Activated CD8-positive, alpha-beta T cell treated with anti-CD3 and anti-CD28 coated beads for 36 hours (primary cell): ENCODE data around the gene SULT1B1. TPM values are rescaled to one million over a fixed set of nuclear protein-coding genes. Genes with fewer than 3 reads are reported as not detected.

Experiments used
- ATAC-seq: fragments of 200-7000 bp; cut with Tn5 transposase; one replicate; pipeline ENCODE4 v1.10.0; 2021; ENCODE audit warnings: mild to moderate bottlenecking, moderate library complexity
- CTCF ChIA-PET: fragments of 350-600 bp; sonication (Branson Sonifier 250); formaldehyde crosslinking; loops from one replicate; lab custom pipeline; 2021; ENCODE audit warnings: antibody characterized with exemption; lab: Charles Lee
- POLR2A ChIA-PET: fragments of 350-600 bp; sonication (Branson Sonifier 250); formaldehyde crosslinking; loops from one replicate; lab custom pipeline; 2021; ENCODE audit warnings: antibody characterized with exemption; lab: Charles Lee
- DNase-seq: peaks from one replicate; pipeline ENCODE4 v3.0.0-alpha.2; 2020
- H3K27ac Mint-ChIP-seq: one replicate; pipeline ENCODE4 v1.8.0; 2021; ENCODE audit warnings: mild to moderate bottlenecking, mixed read lengths
- H3K27me3 Mint-ChIP-seq: one replicate; pipeline ENCODE4 v1.8.0; 2021; ENCODE audit warnings: mixed read lengths
- H3K36me3 Mint-ChIP-seq: one replicate; pipeline ENCODE4 v1.8.0; 2021; ENCODE audit warnings: low read depth, mixed read lengths
- H3K4me1 Mint-ChIP-seq: one replicate; pipeline ENCODE4 v1.8.0; 2021; ENCODE audit warnings: low read depth, mixed read lengths
- H3K4me3 Mint-ChIP-seq: one replicate; pipeline ENCODE4 v1.8.0; 2021; ENCODE audit warnings: mild to moderate bottlenecking, moderate library complexity, mixed read lengths
- H3K9me3 Mint-ChIP-seq: one replicate; pipeline ENCODE4 v1.8.0; 2021; ENCODE audit warnings: mixed read lengths
- intact Hi-C: fragments of 100-400 bp; cut with micrococcal nuclease; formaldehyde crosslinking; loops from one replicate; pipeline ENCODE4 v1.10.0; 2022
- total RNA-seq, 2 experiments: library from RNA; stranded (reverse); gene quantifications; one replicate each; pipeline ENCODE4 v1.2.3, GENCODE V29; 2021
- TF ChIP-seq, protein P1 (sequence below): fragments of 200-600 bp; IDR thresholded peaks from one replicate; pipeline ENCODE4 v1.8.0; 2022; ENCODE audit warnings: antibody characterized with exemption, mild to moderate bottlenecking

The SULT1B1 gene
- total RNA-seq: 1 to 10 TPM; 1.1 to 2.2 TPM

DNA sequence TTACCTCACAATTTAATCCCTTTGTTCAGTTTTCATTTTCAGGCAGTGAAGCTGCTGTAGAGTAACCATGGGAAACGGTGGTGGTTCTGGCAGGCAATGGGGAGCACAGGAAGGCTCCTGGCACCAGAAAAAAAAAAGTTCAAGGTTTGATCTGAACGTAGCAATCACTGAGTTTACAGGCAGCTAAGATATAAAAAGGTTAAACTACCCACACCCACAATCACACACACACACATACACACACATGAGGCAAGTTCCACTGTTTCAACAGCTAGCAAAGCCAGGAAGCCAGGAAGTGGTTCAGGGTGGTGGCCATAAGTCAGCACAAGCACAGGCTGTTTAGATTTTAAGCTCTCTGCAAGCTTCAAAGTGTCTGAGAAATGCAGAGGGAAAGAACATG, at the start of gene SULT1B1:
Gene SULT1B1 (minus strand): TSS at position 166 of the 400 bp plus-strand sequence. CDS start 5,403 bp downstream, outside the sequence.
- POLR2A ChIA-PET: interaction anchor here (1.4 kb wide), 1 partner anchor 12 kb away, joined by 3 read pairs; no protein-coding TSS in a partner anchor
- intact Hi-C loops: no loop called here
- ATAC-seq (peak; percentile 87), DNase-seq (peak; percentile 69)
- CTCF ChIA-PET: interaction anchor here (0.8 kb wide), 1 partner anchor 63 kb away, joined by 3 read pairs; no protein-coding TSS in a partner anchor
- H3K36me3 Mint-ChIP-seq: peaks cover 3% of the 10 kb centered on the region
- no peaks in the 10 kb centered on the region for H3K27me3 Mint-ChIP-seq
- no peaks in the 10 kb centered on the region for H3K9me3 Mint-ChIP-seq
- TF ChIP-seq, protein P1, sequence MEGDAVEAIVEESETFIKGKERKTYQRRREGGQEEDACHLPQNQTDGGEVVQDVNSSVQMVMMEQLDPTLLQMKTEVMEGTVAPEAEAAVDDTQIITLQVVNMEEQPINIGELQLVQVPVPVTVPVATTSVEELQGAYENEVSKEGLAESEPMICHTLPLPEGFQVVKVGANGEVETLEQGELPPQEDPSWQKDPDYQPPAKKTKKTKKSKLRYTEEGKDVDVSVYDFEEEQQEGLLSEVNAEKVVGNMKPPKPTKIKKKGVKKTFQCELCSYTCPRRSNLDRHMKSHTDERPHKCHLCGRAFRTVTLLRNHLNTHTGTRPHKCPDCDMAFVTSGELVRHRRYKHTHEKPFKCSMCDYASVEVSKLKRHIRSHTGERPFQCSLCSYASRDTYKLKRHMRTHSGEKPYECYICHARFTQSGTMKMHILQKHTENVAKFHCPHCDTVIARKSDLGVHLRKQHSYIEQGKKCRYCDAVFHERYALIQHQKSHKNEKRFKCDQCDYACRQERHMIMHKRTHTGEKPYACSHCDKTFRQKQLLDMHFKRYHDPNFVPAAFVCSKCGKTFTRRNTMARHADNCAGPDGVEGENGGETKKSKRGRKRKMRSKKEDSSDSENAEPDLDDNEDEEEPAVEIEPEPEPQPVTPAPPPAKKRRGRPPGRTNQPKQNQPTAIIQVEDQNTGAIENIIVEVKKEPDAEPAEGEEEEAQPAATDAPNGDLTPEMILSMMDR: no peak
- peak within 1 kb of the TSS; percentile 76 for H3K4me3 Mint-ChIP-seq
- peaks cover 53% of the 10 kb centered on the region for H3K4me1 Mint-ChIP-seq
- peak within 1 kb of the TSS; percentile 100 for H3K27ac Mint-ChIP-seq

DNA sequence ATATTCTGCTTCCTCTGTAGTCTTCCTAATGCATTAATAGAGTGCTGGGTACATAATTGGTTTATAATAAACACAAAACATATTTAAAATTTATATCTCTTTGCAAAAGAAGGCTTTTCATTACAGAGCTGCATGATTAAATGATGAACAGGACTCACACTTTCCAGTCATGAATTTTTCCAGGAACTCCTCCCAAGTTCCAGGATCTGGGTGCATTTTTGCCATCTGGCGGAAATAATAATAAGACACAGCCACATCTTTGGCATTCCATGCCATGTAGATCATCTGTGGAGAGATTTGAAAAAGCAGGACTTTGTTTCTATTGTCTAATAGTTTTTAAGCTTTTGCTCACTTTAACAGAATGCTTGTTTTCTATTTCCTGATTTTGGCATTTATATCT, 40.2 kb upstream of the SULT1B1 start:
- DNase-seq (no peak), ATAC-seq (no peak)
- no peak overlapping the region for H3K27ac Mint-ChIP-seq
- no peaks in the 10 kb centered on the region for H3K4me1 Mint-ChIP-seq
- H3K36me3 Mint-ChIP-seq: no peaks in the 10 kb centered on the region
- no peaks in the 10 kb centered on the region for H3K9me3 Mint-ChIP-seq
- POLR2A ChIA-PET: no interaction called here
- CTCF ChIA-PET: no interaction called here
- intact Hi-C loops: no loop called here
- no peak overlapping the region for H3K4me3 Mint-ChIP-seq
- no peaks in the 10 kb centered on the region for H3K27me3 Mint-ChIP-seq
- TF ChIP-seq, protein P1: no peak

DNA sequence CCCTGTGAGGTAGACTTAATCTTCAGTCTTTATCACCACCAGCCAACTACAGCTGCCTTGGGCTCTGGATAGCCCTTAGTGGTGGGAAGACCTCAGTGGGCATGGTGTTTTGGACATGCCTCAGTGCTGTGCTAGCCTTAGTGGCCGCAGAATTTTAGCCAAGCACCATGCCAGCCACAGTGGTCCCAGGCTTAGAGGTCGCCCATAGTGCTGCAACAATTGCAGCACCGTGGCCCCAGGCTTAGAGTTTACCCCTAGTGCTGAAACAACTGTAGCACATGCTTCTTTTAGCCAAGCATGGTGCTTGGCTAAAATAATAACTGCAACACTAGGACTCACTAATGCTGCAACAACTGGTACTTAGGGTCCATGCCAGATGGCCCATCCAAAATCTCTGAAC, 38.9 kb upstream of the SULT1B1 start:
- no peak for DNase-seq
- intact Hi-C loops: no loop called here
- no peak overlapping the region for H3K4me3 Mint-ChIP-seq
- ChIA-PET POLR2A (no interaction called here), CTCF (no interaction called here)
- no peaks in the 10 kb centered on the region for H3K27me3 Mint-ChIP-seq
- no peaks in the 10 kb centered on the region for H3K4me1 Mint-ChIP-seq
- ATAC-seq: no peak
- no peak overlapping the region for H3K27ac Mint-ChIP-seq
- H3K36me3 Mint-ChIP-seq: no peaks in the 10 kb centered on the region
- H3K9me3 Mint-ChIP-seq: no peaks in the 10 kb centered on the region
- TF ChIP-seq, protein P1: no peak

DNA sequence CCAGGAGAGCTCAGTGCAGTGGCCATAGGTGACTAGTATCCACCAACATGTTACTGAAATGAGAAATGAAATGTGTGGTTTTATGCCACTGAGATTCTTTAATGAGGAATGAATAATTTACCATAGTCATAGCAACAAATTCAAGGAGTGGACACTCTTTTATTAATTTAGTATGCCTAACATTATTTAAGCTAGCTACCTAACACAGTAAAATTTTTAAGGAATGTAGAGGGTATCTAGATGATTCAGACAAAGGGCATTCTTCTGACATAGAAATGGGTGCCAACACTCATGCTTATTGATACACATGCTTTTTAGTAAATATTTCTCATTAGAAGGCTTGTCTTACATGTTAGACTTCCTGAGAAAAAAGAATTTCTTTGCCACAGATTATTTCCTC, 33.3 kb upstream of the SULT1B1 start:
- Mint-ChIP-seq H3K27me3 (no peaks in the 10 kb centered on the region), H3K4me1 (no peaks in the 10 kb centered on the region), H3K27ac (no peak overlapping the region), H3K4me3 (no peak overlapping the region), H3K36me3 (no peaks in the 10 kb centered on the region), H3K9me3 (no peaks in the 10 kb centered on the region)
- no peak for DNase-seq
- intact Hi-C loops: no loop called here
- no peak for ATAC-seq
- TF ChIP-seq, protein P1: no peak
- POLR2A ChIA-PET: no interaction called here
- CTCF ChIA-PET: no interaction called here

DNA sequence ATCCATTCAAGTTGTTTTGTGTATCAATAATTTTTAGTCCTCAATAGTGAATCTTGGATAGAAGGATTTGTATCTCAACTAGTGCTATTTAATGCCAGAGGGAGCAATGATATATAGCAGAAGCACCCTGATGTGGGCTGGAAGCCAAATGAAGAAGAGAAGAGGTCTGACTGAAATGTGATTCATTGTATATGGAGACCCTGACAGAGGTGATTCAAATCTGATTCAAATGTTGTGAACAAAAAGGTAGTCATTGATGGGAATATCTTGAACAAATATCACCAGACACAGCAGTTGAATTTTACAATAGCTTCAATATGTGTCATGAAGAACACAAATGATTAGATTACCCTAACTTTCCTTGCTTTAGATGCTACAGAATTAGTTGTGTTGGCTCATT, 27.5 kb upstream of the SULT1B1 start:
- H3K27ac Mint-ChIP-seq: no peak overlapping the region
- H3K4me3 Mint-ChIP-seq: no peak overlapping the region
- H3K27me3 Mint-ChIP-seq: no peaks in the 10 kb centered on the region
- H3K36me3 Mint-ChIP-seq: no peaks in the 10 kb centered on the region
- no peaks in the 10 kb centered on the region for H3K9me3 Mint-ChIP-seq
- DNase-seq: no peak
- CTCF ChIA-PET: interaction anchor here (0.7 kb wide), 1 partner anchor 1847 kb away, joined by 3 read pairs; no protein-coding TSS in a partner anchor
- TF ChIP-seq, protein P1: no peak
- ATAC-seq: no peak
- intact Hi-C loops: no loop called here
- H3K4me1 Mint-ChIP-seq: no peaks in the 10 kb centered on the region
- POLR2A ChIA-PET: no interaction called here
